Spleen (tissue), 7 donors: ENCODE results near the gene SETD1B.

Source experiments
- CTCF ChIP-seq, 11 experiments: fragments of 200-600 bp in 7 of 11; fragments of 450-650 bp in 4 of 11; sonication (generic) in 4 of 11; IDR thresholded peaks in 8 of 11; conservative IDR thresholded peaks in 3 of 11; 1 replicate in 7 of 11; 2 replicates in 4 of 11; pipeline versions ENCODE4 v1.4.0 to v1.8.0; 2016 to 2021; ENCODE audit warnings: antibody characterized with exemption in 11 of 11, inconsistent platforms in 4 of 11, mild to moderate bottlenecking in 1 of 11
- POLR2AphosphoS5 ChIP-seq, 3 donors: sonication (generic); formaldehyde crosslinking; IDR thresholded peaks; one replicate each; pipeline ENCODE4 v1.5.1; 2017; ENCODE audit warnings: antibody characterized with exemption in 3 of 3
- donor health status: DM: no; HTN: no; CAD: no; lungs with moderate emphysema.
- donor health status: DM: no; HTN: no; CAD: no.
- donor health status: DM: no; HTN: no; CAD: no.

GRCh38 chr12:121830588-121831265 lies 26.9 kb downstream of the SETD1B start:
- TF ChIP-seq CTCF (IDR thresholded peaks at IDR 0.05 in 8 of 11, conservative IDR thresholded peaks at IDR 0.05 in 3 of 11) (no peak), POLR2AphosphoS5 (IDR thresholded peaks at IDR 0.05) (peak in 1 of 3 donors; percentile 50)
